ENCODE data around the gene HES7.

GRCh38 chr17:8160741-8161221 lies 36.9 kb upstream of the HES7 start:
- TF ChIP-seq EZH2 (IDR thresholded peaks at IDR 0.05; ENCODE audit: insufficient read depth, poor library complexity, severe bottlenecking) (no peak), EZH2phosphoT487 (IDR thresholded peaks at IDR 0.05; ENCODE audit: insufficient read depth, low read depth) (no peak)

All from GM23248 (cell line).